CD4-positive, alpha-beta T cell treated with Interleukin-15 for 4 hours (primary cell): ENCODE data around the gene DHRS2.
"Not testable (repeated sequence)": the region's sequence is repeated elsewhere in the genome, so short reads cannot be mapped to it uniquely, and the experiment has no call there.

Experiments used
- DNase-seq: peaks from one replicate; pipeline ENCODE4 v3.0.0-alpha.2; 2020; ENCODE audit warnings: low spot score

DHRS2 gene

GRCh38 chr14:23633160-23633701 lies 2.9 kb upstream of the DHRS2 start:
- DNase-seq = no peak

GRCh38 chr14:23634698-23635412 lies 1.3 kb upstream of the DHRS2 start:
- not testable (repeated sequence) for DNase-seq

GRCh38 chr14:23637312-23637654 lies 1.1 kb downstream of the DHRS2 start:
- DNase-seq = not testable (repeated sequence)

GRCh38 chr14:23637655-23638413 lies 1.7 kb downstream of the DHRS2 start:
- not testable (repeated sequence) for DNase-seq

- no peak for DNase-seq
Measured at GRCh38 chr14:23638414-23639047, 2.4 kb downstream of the DHRS2 start.

- DNase-seq = no peak
Measured at GRCh38 chr14:23639048-23639890, 3.1 kb downstream of the DHRS2 start.

- no peak for DNase-seq
Measured at GRCh38 chr14:23639891-23640523, 3.8 kb downstream of the DHRS2 start.

- no peak for DNase-seq
Measured at GRCh38 chr14:23640524-23641141, 4.5 kb downstream of the DHRS2 start.

- DNase-seq = no peak
Measured at GRCh38 chr14:23641180-23641914, 5.2 kb downstream of the DHRS2 start.

- DNase-seq = no peak
Measured at GRCh38 chr14:23641915-23642588, 5.9 kb downstream of the DHRS2 start.

GRCh38 chr14:23643533-23644194 lies 7.5 kb downstream of the DHRS2 start:
- no peak for DNase-seq

- DNase-seq = no peak
Measured at GRCh38 chr14:23644195-23644918, 8.2 kb downstream of the DHRS2 start.

GRCh38 chr14:23644919-23645336 lies 8.8 kb downstream of the DHRS2 start:
- DNase-seq = no peak

- no peak for DNase-seq
Measured at GRCh38 chr14:23645504-23645811, 9.3 kb downstream of the DHRS2 start.

- no peak for DNase-seq
Measured at GRCh38 chr14:23645812-23646647, 9.9 kb downstream of the DHRS2 start.

- no peak for DNase-seq
Measured at GRCh38 chr14:23646648-23647549, 10.7 kb downstream of the DHRS2 start.

- no peak for DNase-seq
Measured at GRCh38 chr14:23647619-23648018, 11.5 kb downstream of the DHRS2 start.
